Left colon (tissue), 2 donors: ENCODE data around the gene NTF4. TPM values are rescaled to one million over a fixed set of nuclear protein-coding genes. Genes with fewer than 3 reads are reported as not detected.
"Not testable (repeated sequence)": the region's sequence is repeated elsewhere in the genome, so short reads cannot be mapped to it uniquely, and the experiment has no call there.

ENCODE experiments used
- ATAC-seq: fragments of 200-7000 bp; cut with Tn5 transposase; one replicate; pipeline ENCODE4 v1.9.1; 2020; ENCODE audit warnings: mild to moderate bottlenecking, moderate library complexity
- DNase-seq, 2 donors: peaks; one replicate each; pipeline ENCODE4 v3.0.0-alpha.2; 2020
- intact Hi-C, 2 donors: fragments of 100-400 bp; cut with DNase I in 1 of 2; cut with micrococcal nuclease in 1 of 2; formaldehyde crosslinking; loops; one replicate each; pipeline versions ENCODE4 v1.11.2 to v1.14.0; 2022; cut with DNase I, micrococcal nuclease
- total RNA-seq, 2 donors: library from RNA; stranded (reverse); fragmentation: NEBNext Ultra II Directional; extraction: Animal tissue kit (Norgen Biotek cat#: 25700); gene quantifications; one replicate each; pipeline ENCODE4 v1.2.1, GENCODE V29; 2021
- donor health status: DM: no; HTN: no; CAD: no.
- donor health status: DM: yes; HTN: yes; CAD: no.

The NTF4 gene
- total RNA-seq, 2 donors from 2014 or later: not detected

DNA sequence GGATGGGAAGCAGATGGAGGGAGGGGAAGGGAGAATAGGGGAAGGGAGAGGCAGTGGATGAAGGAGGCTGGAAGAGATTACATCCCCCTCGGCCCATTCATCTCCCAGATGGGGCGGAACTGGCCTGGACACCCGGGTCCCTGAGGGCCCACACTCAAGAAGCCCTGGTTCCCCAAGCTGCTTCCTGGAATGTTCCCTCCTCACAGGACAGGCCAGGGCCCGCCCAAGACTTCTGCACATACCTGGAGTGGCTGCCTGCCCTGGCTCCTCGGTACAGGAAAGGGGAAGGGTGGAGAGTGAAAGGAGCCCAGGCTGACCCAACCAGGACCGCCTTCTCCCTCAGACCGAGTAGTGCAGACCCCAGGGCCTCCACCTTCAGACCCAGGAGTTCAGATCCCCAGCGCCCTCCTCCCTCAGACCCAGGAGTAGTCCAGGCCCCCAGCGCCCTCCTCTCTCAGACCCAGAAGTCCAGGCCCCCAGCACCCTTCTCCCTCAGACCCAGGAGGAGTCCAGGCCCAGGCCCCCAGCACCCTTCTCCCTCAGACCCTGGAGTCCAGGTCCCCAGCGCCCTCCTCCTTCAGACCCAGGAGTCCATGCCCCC, 489 bp downstream of the NTF4 start:
- peak; percentile 33 for ATAC-seq
- intact Hi-C loops: no loop called here
- no peak for DNase-seq

DNA sequence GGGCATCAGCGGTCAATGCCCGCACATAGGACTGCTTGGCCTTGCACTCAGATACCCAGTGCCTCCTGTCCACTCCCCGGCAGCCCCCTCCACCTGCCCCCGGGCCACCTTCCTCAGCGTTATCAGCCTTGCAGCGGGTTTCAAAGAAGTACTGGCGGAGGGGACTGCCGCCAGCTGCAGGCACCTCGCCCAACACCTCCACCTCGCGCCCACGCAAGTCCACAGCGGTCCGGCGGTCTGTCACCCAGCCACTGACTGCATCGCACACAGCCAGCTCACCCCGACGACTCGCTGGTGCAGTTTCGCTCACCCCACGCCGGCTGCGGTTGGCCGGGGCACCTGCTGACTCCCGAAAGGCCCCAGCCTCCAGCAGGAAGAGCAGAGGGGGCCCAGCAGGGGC, 3.2 kb downstream of the NTF4 start:
- intact Hi-C loops: no loop called here
- DNase-seq: no peak
- ATAC-seq: no peak

DNA sequence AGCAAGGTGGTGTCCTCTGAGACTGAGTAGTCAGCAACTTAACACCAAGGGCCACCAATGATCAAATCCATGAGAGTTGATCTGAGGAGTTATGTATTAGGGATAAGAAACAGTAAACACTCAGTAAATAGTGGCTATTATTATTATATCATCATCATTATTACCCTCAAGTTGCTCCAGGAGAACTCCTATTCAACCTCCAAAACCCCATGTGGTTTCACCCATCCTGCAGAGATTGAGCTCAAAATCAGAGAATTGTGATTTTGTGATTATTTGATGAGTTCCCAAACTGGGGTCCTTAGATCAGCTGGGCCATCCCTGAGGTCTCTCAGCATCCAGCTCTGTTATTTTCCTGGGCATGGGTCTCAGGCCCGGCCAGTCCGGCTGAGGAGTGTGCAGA, 3.6 kb downstream of the NTF4 start:
- intact Hi-C loops: no loop called here

DNA sequence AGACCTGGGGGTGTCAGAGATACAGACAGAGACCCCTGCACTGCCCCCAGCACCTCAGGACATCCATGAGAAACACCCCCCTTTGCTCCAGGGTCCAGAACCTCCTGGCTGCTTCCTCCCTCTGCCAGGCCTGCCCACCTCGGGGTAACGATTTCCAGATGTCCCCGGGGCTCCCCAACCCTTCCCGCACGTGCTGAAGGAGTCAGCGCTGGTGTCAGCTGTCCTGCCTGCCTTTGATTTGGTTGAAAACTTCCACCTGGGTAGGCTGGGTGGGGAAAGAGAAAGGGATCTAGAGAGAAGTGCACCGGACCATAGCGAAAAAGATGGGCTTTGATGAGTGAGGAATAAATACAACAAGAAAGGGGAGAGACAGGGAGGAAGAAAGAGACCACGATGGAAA, 5.6 kb downstream of the NTF4 start:
- DNase-seq (no peak), ATAC-seq (no peak)
- intact Hi-C loops: no loop called here

More for the DNA sequence above, 3.6 kb downstream of the NTF4 start:
- DNase-seq: no peak
- no peak for ATAC-seq

DNA sequence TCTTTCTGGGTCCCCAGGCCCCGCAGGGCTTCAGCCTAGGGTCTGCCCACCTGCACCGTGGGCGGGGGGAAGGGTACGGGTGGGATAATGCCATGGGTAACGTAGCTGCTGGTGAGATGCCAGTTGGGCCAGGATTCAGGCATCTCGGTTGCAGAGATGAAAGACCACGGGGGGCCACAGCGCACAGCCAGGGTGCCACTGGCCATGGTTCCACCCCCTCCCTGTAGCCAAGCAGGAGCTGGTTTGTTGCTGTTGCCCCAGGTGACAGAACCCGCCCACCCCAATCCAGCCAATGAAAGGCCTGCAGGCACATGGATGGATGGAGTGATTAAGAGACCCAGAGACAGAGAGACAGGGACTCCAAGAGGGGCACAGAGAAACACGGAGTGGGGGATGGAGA, 6.1 kb downstream of the NTF4 start:
- no peak for ATAC-seq
- intact Hi-C loops: no loop called here
- DNase-seq: no peak

DNA sequence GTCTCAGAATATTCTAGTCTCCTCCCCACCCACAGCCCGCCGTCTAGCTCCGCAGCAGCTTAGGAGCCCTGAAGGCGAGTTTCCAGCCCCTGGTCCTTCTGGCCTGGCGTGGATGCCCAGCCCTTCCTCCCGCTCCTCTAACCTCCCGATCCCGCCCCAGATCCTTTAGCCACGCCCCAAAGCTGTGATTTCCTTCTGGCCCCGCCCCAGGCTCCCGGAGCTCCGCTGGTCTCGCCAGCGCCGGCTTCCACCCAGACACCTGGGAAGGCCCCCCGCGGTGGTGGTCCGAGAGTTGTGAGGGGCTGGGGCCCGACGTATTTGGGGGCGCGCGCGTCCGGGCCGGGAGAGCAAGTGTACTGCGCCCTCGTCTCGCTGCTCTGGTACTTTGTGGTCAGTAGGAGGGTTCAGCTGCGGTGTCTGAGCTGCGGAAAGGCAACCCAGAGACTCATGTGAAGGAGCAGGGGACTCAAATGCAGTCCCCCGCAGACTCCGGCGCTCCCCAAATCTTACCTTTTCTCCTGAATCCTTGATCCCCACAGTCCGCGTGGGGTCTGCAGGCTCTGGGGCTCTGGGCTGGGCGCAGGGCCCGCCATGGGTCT, 6.9 kb downstream of the NTF4 start, which contains the start of gene CGB7:
CGB7 (minus strand) TSS at position 114 of the 599 bp plus-strand sequence. CDS start 2,374 bp downstream, outside the sequence.
- intact Hi-C loops: no loop called here
- ATAC-seq (peak; percentile 85), DNase-seq (peak; percentile 70 to 84)

DNA sequence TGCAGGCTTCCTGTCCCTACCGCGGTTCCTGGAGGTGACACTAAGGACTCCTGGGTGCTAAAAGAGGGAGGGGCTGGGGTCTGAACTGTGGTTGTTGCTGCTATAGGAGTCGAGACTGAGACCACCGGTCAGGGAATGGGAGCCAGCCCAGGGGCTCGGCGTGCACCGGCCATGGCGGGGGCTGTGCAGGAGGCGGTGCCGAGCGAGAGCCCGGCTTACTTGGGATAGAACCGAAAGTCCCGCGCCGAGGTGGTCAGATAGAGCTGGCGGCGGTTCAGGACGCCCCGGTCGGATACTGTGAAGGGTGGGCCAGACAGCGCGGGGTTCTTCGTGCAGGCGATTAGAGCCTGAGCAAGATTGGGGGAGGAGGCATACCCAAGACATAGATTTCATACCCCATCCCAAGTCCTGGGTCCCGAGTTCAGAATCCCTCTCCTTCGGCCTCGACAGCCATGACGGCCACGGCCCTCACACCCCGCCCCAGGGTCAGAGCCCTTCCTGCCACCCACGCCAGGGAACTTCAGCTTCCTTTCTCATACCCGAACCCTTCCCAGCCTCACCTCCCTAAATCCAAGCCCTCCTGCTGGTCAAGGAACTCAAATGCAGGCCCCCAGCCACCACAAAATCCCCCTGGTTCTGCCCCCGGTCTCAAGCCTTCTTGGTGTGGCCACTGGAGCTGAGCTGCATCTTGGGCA, 7.6 kb downstream of the NTF4 start:
- intact Hi-C loops, DNase-seq: not testable (repeated sequence)
- peak; percentile 25 for ATAC-seq

DNA sequence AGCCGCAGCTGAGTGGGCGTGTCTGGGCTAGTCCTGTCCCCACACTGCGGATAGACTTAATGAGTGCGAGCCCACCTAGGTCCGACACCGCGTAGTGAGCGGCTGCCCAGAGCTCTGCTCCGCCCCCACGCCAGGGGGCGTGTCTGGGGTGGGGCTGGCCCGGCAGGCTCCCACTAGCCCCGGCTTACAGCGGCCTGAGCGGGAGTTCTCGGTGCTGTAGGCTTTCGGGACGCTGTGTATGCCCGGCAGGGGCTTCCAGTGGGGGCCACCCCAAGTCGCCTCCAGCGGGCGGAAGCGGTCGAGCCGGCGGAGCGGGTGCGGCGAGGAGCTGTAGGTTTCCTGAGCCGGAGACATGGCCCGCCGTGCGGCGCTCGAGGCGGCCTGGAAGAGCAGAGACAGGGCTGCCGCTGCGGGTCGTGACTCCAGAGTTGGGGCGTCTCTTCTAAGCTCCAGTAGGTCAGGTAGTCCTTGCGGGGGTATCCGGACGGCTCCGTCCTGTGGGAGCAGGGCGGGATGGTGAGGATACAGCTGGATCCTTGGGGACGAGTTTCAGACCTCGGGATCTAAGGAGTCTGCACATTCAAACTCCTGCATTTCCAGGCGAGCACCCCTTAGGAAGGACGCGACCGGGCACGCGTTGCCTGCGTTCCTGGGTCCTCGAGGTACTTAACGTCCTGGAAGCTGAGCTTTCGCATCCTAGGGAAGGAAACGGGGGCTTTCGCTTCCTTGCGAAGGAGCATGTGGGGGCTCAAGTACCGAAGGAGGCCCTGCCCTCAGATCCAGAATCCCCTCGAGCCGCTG, 8.3 kb downstream of the NTF4 start:
- intact Hi-C loops: no loop called here
- ATAC-seq (peak; percentile 86), DNase-seq (peak; percentile 37 to 68)

DNA sequence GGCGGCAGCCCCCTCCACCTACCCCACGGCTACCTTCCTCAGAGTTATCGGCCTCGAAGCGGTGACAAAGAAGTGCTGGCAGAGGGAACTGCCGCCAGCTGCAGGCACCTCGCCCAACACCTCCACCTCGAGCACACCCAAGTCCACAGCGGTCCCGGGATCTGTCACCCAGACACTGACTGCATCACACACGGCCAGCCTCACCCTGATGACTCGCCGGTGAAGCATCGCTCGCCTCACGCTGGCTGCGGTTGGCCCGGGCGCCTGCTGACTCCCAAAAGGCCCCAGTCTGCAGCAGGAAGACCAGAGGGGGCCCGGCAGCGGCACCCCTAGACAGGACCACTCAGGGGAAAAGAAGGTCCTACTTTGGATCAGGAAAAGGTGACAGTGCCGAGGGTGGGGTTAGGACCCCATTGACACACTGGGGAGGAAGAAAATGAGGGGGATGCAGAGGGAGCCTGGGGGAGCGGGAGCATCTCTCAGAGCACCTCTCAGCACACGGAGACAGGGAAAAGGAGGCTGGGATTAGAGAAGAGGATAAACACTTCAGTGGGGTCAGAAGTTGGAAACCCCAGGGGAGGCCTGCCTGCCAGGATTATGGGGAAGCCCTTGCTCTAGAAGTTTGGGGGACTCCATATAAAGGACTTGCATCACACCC, 14.1 kb downstream of the NTF4 start:
- intact Hi-C loops, DNase-seq, ATAC-seq: not testable (repeated sequence)

DNA sequence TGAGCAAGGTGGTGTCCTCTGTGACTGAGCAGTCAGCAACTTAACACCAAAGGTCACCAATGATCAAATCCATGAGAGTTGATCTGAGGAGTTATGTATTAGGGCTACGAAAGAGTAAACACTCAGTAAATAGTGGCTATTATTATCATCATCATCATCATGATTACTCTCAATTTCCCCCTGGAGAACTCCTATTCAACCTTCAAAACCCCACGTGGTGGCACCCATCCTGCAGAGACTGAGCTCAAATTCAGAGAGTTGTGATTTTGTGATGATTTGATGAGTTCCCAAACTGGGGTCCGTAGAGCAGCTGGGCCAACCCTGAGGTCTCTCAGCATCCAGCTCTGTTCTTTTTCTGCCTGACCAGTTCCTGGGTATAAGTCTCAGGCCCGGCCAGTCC, 14.8 kb downstream of the NTF4 start:
- intact Hi-C loops, DNase-seq, ATAC-seq: not testable (repeated sequence)

DNA sequence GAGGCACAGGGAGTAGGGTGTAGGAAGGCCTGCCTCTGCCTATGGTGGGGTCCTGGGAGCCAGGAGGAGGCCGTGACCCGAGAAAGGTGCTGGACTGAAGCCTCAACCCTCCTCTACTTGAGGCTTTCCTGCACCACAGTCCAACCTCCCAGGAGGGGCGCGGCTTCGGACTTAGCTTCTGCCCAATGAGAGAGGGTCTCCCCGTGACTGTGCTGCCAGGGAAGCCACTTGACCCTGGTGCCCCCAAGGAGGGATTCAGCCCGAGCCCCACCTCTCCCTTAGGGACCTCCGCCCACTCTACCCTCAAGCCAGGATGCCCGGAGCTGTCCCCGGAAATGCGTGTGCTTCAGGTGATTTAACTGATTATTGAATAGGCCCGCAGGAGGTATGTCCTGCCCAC, 15.6 kb downstream of the NTF4 start, which contains the start of gene CGB8:
CGB8 (minus strand) TSS at position 101 of the 400 bp plus-strand sequence. CDS start 372 bp downstream, outside the sequence.
- intact Hi-C loops, ATAC-seq, DNase-seq: not testable (repeated sequence)

DNA sequence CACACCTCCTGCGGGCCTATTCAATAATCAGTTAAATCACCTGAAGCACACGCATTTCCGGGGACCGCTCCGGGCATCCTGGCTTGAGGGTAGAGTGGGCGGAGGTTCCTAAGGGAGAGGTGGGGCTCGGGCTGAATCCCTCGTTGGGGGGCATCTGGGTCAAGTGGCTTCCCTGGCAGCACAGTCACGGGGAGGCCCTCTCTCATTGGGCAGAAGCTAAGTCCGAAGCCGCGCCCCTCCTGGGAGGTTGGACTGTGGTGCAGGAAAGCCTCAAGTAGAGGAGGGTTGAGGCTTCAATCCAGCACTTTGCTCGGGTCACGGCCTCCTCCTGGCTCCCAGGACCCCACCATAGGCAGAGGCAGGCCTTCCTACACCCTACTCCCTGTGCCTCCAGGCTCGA, 21.1 kb downstream of the NTF4 start, which contains the start of gene CGB5:
CGB5 (plus strand) TSS at position 301 of the 400 bp plus-strand sequence. CDS start 362 bp downstream, outside the sequence.
- DNase-seq, ATAC-seq, intact Hi-C loops: not testable (repeated sequence)

DNA sequence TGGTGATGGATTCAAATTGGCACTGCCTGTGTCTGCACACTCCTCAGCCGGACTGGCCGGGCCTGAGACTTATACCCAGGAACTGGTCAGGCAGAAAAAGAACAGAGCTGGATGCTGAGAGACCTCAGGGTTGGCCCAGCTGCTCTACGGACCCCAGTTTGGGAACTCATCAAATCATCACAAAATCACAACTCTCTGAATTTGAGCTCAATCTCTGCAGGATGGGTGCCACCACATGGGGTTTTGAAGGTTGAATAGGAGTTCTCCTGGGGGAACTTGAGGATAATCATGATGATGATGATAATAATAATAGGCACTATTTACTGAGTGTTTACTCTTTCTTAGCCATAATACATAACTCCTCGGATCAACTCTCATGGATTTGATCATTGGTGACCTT, 22.0 kb downstream of the NTF4 start:
- DNase-seq, ATAC-seq, intact Hi-C loops: not testable (repeated sequence)

DNA sequence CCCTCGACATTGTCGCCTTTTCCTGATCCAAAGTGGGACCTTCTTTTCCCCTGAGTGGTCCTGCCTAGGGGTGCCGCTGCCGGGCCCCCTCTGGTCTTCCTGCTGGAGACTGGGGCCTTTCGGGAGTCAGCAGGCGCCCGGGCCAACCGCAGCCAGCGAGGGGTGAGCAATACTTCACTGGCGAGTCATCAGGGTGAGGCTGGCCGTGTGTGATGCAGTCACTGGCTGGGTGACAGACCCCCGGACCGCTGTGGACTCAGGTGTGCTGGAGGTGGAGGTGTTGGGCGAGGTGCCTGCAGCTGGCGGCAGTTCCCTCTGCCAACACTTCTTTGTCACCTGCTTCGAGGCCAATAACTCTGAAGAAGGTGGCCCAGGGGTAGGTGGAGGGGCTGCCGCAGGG, 22.4 kb downstream of the NTF4 start:
- intact Hi-C loops: no loop called here
- ATAC-seq (no peak), DNase-seq (no peak)

DNA sequence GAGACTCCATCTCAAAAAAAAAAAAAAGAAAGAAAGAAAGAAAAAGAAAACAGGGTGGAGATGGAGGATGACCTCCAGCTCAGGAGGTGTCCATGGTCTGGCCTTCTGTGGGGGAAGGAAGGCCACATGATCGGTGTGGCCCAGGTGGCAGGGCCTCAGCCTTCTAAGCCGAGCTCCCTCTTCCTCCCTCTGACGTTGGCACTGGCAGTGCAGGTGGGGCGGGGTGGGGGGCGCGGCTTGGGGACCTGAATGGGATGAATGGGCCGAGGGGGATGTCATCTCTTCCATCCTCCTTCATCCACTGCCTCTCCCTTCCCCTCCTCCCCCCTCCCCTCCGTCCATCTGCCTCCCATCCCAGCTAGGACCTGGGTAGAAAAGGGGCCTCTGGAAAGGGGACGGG, 24.9 kb downstream of the NTF4 start:
- DNase-seq, intact Hi-C loops, ATAC-seq: not testable (repeated sequence)

DNA sequence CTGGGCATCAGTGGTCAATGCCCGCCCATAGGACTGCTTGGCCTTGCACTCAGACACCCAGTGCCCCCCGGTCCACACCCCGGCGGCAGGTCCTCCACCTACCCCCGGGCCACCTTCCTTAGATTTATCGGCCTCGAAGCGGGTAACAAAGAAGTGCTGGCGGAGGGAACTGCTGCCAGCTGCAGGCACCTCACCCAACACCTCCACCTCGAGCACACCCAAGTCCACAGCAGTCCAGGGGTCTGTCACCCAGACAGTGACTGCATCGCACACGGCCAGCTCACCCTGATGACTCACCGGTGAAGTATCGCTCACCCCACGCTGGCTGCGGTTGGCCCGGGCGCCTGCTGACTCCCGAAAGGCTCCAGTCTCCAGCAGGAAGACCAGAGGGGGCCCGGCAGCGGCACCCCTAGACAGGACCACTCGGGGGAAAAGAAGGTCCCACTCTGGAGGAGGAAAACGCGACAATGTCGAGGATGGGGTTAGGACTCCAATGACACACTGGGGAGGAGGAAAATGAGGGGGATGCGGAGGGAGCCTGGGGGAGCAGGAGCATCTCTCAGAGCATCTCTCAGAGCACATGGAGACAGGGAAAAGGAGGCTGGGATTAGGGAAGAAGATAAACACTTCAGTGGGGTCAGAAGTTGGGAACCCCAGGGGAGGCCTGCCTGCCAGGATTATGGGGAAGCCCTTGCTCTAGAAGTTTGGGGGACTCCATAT, 25.9 kb downstream of the NTF4 start:
- DNase-seq, intact Hi-C loops, ATAC-seq: not testable (repeated sequence)

DNA sequence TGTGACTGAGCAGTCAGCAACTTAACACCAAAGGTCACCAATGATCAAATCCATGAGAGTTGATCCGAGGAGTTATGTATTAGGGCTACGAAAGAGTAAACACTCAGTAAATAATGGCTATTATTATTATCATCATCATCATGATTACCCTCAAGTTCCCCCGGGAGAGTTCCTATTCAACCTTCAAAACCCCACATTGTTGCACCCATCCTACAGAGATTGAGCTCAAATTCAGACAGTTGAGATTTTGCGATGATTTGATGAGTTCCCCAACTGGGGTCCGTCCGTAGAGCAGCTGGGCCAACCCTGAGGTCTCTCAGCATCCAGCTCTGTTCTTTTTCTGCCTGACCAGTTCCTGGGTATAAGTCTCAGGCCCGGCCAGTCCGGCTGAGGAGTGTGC, 26.5 kb downstream of the NTF4 start:
- DNase-seq, ATAC-seq, intact Hi-C loops: not testable (repeated sequence)

DNA sequence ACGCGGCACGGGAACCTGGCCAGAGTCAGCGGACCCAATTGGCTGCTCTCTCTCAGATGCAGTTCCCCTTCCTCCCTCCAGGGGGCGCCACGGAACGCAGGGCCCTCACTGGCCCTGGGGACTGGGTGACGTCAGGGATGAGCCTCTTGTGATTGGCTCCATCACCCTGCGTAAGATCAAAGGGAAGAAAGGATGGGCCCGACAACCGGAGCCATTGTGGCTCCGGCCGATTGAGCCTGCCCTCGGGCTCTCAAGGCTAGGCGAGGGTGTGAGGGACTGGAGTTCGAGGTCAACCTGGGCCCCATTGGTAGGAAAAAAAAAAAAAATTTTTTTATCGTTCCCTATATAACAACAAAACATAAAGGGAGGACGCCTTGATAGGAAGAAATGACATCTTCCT, 27.8 kb downstream of the NTF4 start, which contains the start of gene CGB1:
CGB1 (minus strand) TSS at position 81 of the 400 bp plus-strand sequence. CDS start 184 bp downstream, outside the sequence.
- intact Hi-C loops, ATAC-seq, DNase-seq: not testable (repeated sequence)
